ENCODE measurements around the gene E2F3. TPM values are rescaled to one million over a fixed set of nuclear protein-coding genes. Genes with fewer than 3 reads are reported as not detected.
A peak's percentile ranks its signal among the peaks of the same experiment; 100 is the strongest.

The E2F3 gene
- total and polyA plus RNA-seq, 2 donors (not counting 3 experiments of a cell fraction or from before 2014, with no cell fraction given): 8.6 to 22.0 TPM

- Histone ChIP-seq H4K20me1 (replicated peaks; ENCODE audit: control insufficient read depth, extremely low read depth, insufficient read depth, low read length) (no peaks in the 10 kb centered on the region), H3K79me2 (ENCODE audit: control insufficient read depth, insufficient read depth, low read length) (no peaks in the 10 kb centered on the region), H3K9me3 (replicated peaks; ENCODE audit: control insufficient read depth, insufficient read depth, low read length) (no peaks in the 10 kb centered on the region), H3K27me3 (ENCODE audit: control insufficient read depth in 2 of 2, insufficient read depth in 2 of 2, low read length in 2 of 2) (no peaks in the 10 kb centered on the region), H3K27ac (ENCODE audit: insufficient read depth, low read depth, low read length) (no peak overlapping the region), H3K4me1 (ENCODE audit: control insufficient read depth, extremely low read depth, insufficient read depth, low read length) (peaks cover 4% of the 10 kb centered on the region), H3K9me1 (replicated peaks; ENCODE audit: control insufficient read depth, extremely low read depth, insufficient read depth, low read length) (no peaks in the 10 kb centered on the region), H3K9ac (replicated peaks; ENCODE audit: extremely low read depth, insufficient read depth, low read length) (no peak overlapping the region), H3K4me3 (replicated peaks in 1 of 3; ENCODE audit: insufficient read depth in 1 of 3, low read depth in 1 of 3, low read length in 3 of 3) (no peak overlapping the region), H3K36me3 (ENCODE audit: control insufficient read depth in 2 of 2, extremely low read depth in 1 of 2, insufficient read depth in 2 of 2, low read length in 2 of 2) (peaks cover 9 to 10% of the 10 kb centered on the region in 2 experiments), H3K4me2 (ENCODE audit: insufficient read depth, low read length) (no peak overlapping the region), H2AFZ (ENCODE audit: low read depth, low read length) (no peak overlapping the region)
- TF ChIP-seq MAX (IDR thresholded peaks at IDR 0.05; ENCODE audit: insufficient read depth, insufficient read length): no peak
- TF ChIP-seq CTCF (IDR thresholded peaks at IDR 0.05; ENCODE audit: extremely low read depth in 1 of 2, insufficient read depth in 1 of 2, low read depth in 1 of 2, low read length in 2 of 2): no peak
- TF ChIP-seq POLR2AphosphoS5 (IDR thresholded peaks at IDR 0.05; ENCODE audit: insufficient read depth, low read depth, low read length): no peak
- TF ChIP-seq GATA2 (IDR thresholded peaks at IDR 0.05; ENCODE audit: insufficient read depth, insufficient read length, low read depth, low read length): no peak
- no peak for TF ChIP-seq FOS (IDR thresholded peaks at IDR 0.05; ENCODE audit: borderline replicate concordance, insufficient read depth, low read length)
- TF ChIP-seq EZH2 (IDR thresholded peaks at IDR 0.05; ENCODE audit: borderline replicate concordance, low read depth, low read length, severe bottlenecking): no peak
- no peak for TF ChIP-seq POLR2A (IDR thresholded peaks at IDR 0.05; ENCODE audit: low read depth, low read length)
- TF ChIP-seq MYC (IDR thresholded peaks at IDR 0.05; ENCODE audit: low read depth, low read length): no peak
- TF ChIP-seq JUN (IDR thresholded peaks at IDR 0.05; ENCODE audit: borderline replicate concordance, insufficient read depth, insufficient read length, low read depth): no peak
- dilution Hi-C loops (cut with MboI; ENCODE audit: extremely low pct_ligation_motif_present, low sequenced_read_pairs): no loop called here
- no TSS peak for BruUV-seq (replicated peaks)
- FAIRE-seq: peak; percentile 59
- ChIA-PET POLR2A (no interaction called here), CTCF (no interaction called here)
- DNase-seq (ENCODE audit: low read depth, low spot score): no peak
- intact Hi-C loops (cut with micrococcal nuclease): no loop called here
Measured at GRCh38 chr6:20492099-20492498, 90.4 kb downstream of the E2F3 start.
